ENCODE measurements around the gene XRCC4. TPM values are rescaled to one million over a fixed set of nuclear protein-coding genes. Genes with fewer than 3 reads are reported as not detected.
"Not testable (repeated sequence)": the region's sequence is repeated elsewhere in the genome, so short reads cannot be mapped to it uniquely, and the experiment has no call there.

XRCC4 gene
- total RNA-seq, 1 experiment from 2014 or later = 12.2 TPM

GRCh38 chr5:83323557-83324180, 246.3 kb downstream of the XRCC4 start:
- no peak overlapping the region for H3K4me3 ChIP-seq (ENCODE audit: insufficient read depth, low read depth, low read length)
- no peak for DNase-seq
- H3K36me3 ChIP-seq (replicated peaks; ENCODE audit: control insufficient read depth, insufficient read depth, low read length) = no peaks in the 10 kb centered on the region
- no peaks in the 10 kb centered on the region for H3K27me3 ChIP-seq (ENCODE audit: control insufficient read depth, insufficient read depth, low read length)

GRCh38 chr5:83331842-83332241, 254.5 kb downstream of the XRCC4 start:
- no peak overlapping the region for H3K4me3 ChIP-seq (ENCODE audit: insufficient read depth, low read depth, low read length)
- H3K36me3 ChIP-seq (replicated peaks; ENCODE audit: control insufficient read depth, insufficient read depth, low read length) = no peaks in the 10 kb centered on the region
- no peaks in the 10 kb centered on the region for H3K27me3 ChIP-seq (ENCODE audit: control insufficient read depth, insufficient read depth, low read length)
- DNase-seq = no peak

- DNase-seq = no peak
- Histone ChIP-seq H3K4me3 (ENCODE audit: insufficient read depth, low read depth, low read length) (no peak overlapping the region), H3K36me3 (replicated peaks; ENCODE audit: control insufficient read depth, insufficient read depth, low read length) (no peaks in the 10 kb centered on the region), H3K27me3 (ENCODE audit: control insufficient read depth, insufficient read depth, low read length) (no peaks in the 10 kb centered on the region)
Measured at GRCh38 chr5:83337453-83338035, 260.2 kb downstream of the XRCC4 start.

- Histone ChIP-seq H3K4me3 (ENCODE audit: insufficient read depth, low read depth, low read length) (no peak overlapping the region), H3K36me3 (replicated peaks; ENCODE audit: control insufficient read depth, insufficient read depth, low read length) (no peaks in the 10 kb centered on the region), H3K27me3 (ENCODE audit: control insufficient read depth, insufficient read depth, low read length) (no peaks in the 10 kb centered on the region)
- DNase-seq = no peak
Measured at GRCh38 chr5:83340511-83340918, 263.2 kb downstream of the XRCC4 start.

- Histone ChIP-seq H3K27me3 (ENCODE audit: control insufficient read depth, insufficient read depth, low read length) (no peaks in the 10 kb centered on the region), H3K4me3 (ENCODE audit: insufficient read depth, low read depth, low read length) (no peak overlapping the region), H3K36me3 (replicated peaks; ENCODE audit: control insufficient read depth, insufficient read depth, low read length) (no peaks in the 10 kb centered on the region)
- no peak for DNase-seq
Measured at GRCh38 chr5:83341815-83342334, 264.5 kb downstream of the XRCC4 start.

GRCh38 chr5:83342465-83342864, 265.1 kb downstream of the XRCC4 start:
- DNase-seq = no peak
- no peak overlapping the region for H3K4me3 ChIP-seq (ENCODE audit: insufficient read depth, low read depth, low read length)
- no peaks in the 10 kb centered on the region for H3K36me3 ChIP-seq (replicated peaks; ENCODE audit: control insufficient read depth, insufficient read depth, low read length)
- H3K27me3 ChIP-seq (ENCODE audit: control insufficient read depth, insufficient read depth, low read length) = no peaks in the 10 kb centered on the region

GRCh38 chr5:83343299-83343698, 266.0 kb downstream of the XRCC4 start:
- DNase-seq = no peak
- Histone ChIP-seq H3K27me3 (ENCODE audit: control insufficient read depth, insufficient read depth, low read length) (no peaks in the 10 kb centered on the region), H3K4me3 (ENCODE audit: insufficient read depth, low read depth, low read length) (no peak overlapping the region), H3K36me3 (replicated peaks; ENCODE audit: control insufficient read depth, insufficient read depth, low read length) (peaks cover 3% of the 10 kb centered on the region; the same call in 1 of the 2 replicates)

- no peak for DNase-seq
- Histone ChIP-seq H3K36me3 (replicated peaks; ENCODE audit: control insufficient read depth, insufficient read depth, low read length) (peaks cover 3% of the 10 kb centered on the region; the same call in 1 of the 2 replicates), H3K4me3 (ENCODE audit: insufficient read depth, low read depth, low read length) (no peak overlapping the region), H3K27me3 (ENCODE audit: control insufficient read depth, insufficient read depth, low read length) (no peaks in the 10 kb centered on the region)
Measured at GRCh38 chr5:83345423-83345822, 268.1 kb downstream of the XRCC4 start.

GRCh38 chr5:83348281-83348780, 271.0 kb downstream of the XRCC4 start:
- DNase-seq = no peak
- Histone ChIP-seq H3K36me3 (replicated peaks; ENCODE audit: control insufficient read depth, insufficient read depth, low read length) (peaks cover 3% of the 10 kb centered on the region; the same call in 1 of the 2 replicates), H3K27me3 (ENCODE audit: control insufficient read depth, insufficient read depth, low read length) (no peaks in the 10 kb centered on the region), H3K4me3 (ENCODE audit: insufficient read depth, low read depth, low read length) (no peak overlapping the region)

GRCh38 chr5:83353231-83353630, 275.9 kb downstream of the XRCC4 start:
- no peaks in the 10 kb centered on the region for H3K27me3 ChIP-seq (ENCODE audit: control insufficient read depth, insufficient read depth, low read length)
- H3K4me3 ChIP-seq (ENCODE audit: insufficient read depth, low read depth, low read length) = no peak overlapping the region
- DNase-seq = no peak
- H3K36me3 ChIP-seq (replicated peaks; ENCODE audit: control insufficient read depth, insufficient read depth, low read length) = no peaks in the 10 kb centered on the region

GRCh38 chr5:83353774-83354173, 276.4 kb downstream of the XRCC4 start:
- no peak overlapping the region for H3K4me3 ChIP-seq (ENCODE audit: insufficient read depth, low read depth, low read length)
- no peak for DNase-seq
- no peaks in the 10 kb centered on the region for H3K36me3 ChIP-seq (replicated peaks; ENCODE audit: control insufficient read depth, insufficient read depth, low read length)
- H3K27me3 ChIP-seq (ENCODE audit: control insufficient read depth, insufficient read depth, low read length) = no peaks in the 10 kb centered on the region

GRCh38 chr5:83354958-83355357, 277.6 kb downstream of the XRCC4 start:
- no peak overlapping the region for H3K4me3 ChIP-seq (ENCODE audit: insufficient read depth, low read depth, low read length)
- H3K27me3 ChIP-seq (ENCODE audit: control insufficient read depth, insufficient read depth, low read length) = no peaks in the 10 kb centered on the region
- no peaks in the 10 kb centered on the region for H3K36me3 ChIP-seq (replicated peaks; ENCODE audit: control insufficient read depth, insufficient read depth, low read length)
- peak; percentile 43 for DNase-seq

- not testable (repeated sequence) for DNase-seq; H3K27me3 ChIP-seq (ENCODE audit: control insufficient read depth, insufficient read depth, low read length); H3K36me3 ChIP-seq (replicated peaks; ENCODE audit: control insufficient read depth, insufficient read depth, low read length); H3K4me3 ChIP-seq (ENCODE audit: insufficient read depth, low read depth, low read length)
Measured at GRCh38 chr5:83355482-83356014, 278.2 kb downstream of the XRCC4 start.

GRCh38 chr5:83357621-83358231, 280.4 kb downstream of the XRCC4 start:
- Histone ChIP-seq H3K4me3 (ENCODE audit: insufficient read depth, low read depth, low read length) (no peak overlapping the region), H3K36me3 (replicated peaks; ENCODE audit: control insufficient read depth, insufficient read depth, low read length) (no peaks in the 10 kb centered on the region), H3K27me3 (ENCODE audit: control insufficient read depth, insufficient read depth, low read length) (no peaks in the 10 kb centered on the region)
- no peak for DNase-seq

GRCh38 chr5:83360573-83360972, 283.2 kb downstream of the XRCC4 start:
- Histone ChIP-seq H3K4me3 (ENCODE audit: insufficient read depth, low read depth, low read length) (no peak overlapping the region), H3K36me3 (replicated peaks; ENCODE audit: control insufficient read depth, insufficient read depth, low read length) (no peaks in the 10 kb centered on the region), H3K27me3 (ENCODE audit: control insufficient read depth, insufficient read depth, low read length) (no peaks in the 10 kb centered on the region)
- no peak for DNase-seq

Measured in H7 (cell line).